Temporal lobe (tissue), 2 donors: ENCODE data around the gene PCED1B. TPM values are rescaled to one million over a fixed set of nuclear protein-coding genes. Genes with fewer than 3 reads are reported as not detected.

Source experiments
- small RNA-seq: library from RNA; depleted of rRNA; stranded (forward); fragments of <200 nt; gene quantifications from one replicate; pipeline ENCODE3, GENCODE V24; 2014; ENCODE audit warnings: low replicate concordance
- total RNA-seq: library from RNA; depleted of rRNA; stranded (reverse); fragments of >200 nt; gene quantifications from one replicate; pipeline ENCODE4 v1.2.3, GENCODE V29; 2014

PCED1B gene
- total RNA-seq, 1 donor from 2014 or later = 0.25 TPM

Small RNAs within 50 kb of the gene (small RNA-seq; reads per million reads assigned to genes)
- gene MIR4698 = not detected

Other genes with a start within 250 kb of the PCED1B start
- 6.9 TPM for gene AMIGO2, start 338 bp downstream of the PCED1B start, total RNA-seq